A673 (cell line): ENCODE measurements around the gene C1orf115.

Experiments
- EZH2 ChIP-seq: fragments of 200-600 bp; sonication (generic); IDR thresholded peaks from 2 replicates; pipeline ENCODE4 v1.6.1; 2017; ENCODE audit warnings: borderline replicate concordance, low read depth, mild to moderate bottlenecking, mixed read lengths, antibody characterized with exemption, low read length; ENCODE audit not compliant: poor library complexity, severe bottlenecking
- TF ChIP-seq, protein P1 (sequence below): fragments of 300-800, 200-600 bp; sonication (generic); conservative IDR thresholded peaks from 2 replicates; pipeline ENCODE4 v1.5.1; 2017; ENCODE audit warnings: low read depth, mild to moderate bottlenecking, antibody characterized with exemption, low read length, moderate library complexity, mixed read lengths

DNA sequence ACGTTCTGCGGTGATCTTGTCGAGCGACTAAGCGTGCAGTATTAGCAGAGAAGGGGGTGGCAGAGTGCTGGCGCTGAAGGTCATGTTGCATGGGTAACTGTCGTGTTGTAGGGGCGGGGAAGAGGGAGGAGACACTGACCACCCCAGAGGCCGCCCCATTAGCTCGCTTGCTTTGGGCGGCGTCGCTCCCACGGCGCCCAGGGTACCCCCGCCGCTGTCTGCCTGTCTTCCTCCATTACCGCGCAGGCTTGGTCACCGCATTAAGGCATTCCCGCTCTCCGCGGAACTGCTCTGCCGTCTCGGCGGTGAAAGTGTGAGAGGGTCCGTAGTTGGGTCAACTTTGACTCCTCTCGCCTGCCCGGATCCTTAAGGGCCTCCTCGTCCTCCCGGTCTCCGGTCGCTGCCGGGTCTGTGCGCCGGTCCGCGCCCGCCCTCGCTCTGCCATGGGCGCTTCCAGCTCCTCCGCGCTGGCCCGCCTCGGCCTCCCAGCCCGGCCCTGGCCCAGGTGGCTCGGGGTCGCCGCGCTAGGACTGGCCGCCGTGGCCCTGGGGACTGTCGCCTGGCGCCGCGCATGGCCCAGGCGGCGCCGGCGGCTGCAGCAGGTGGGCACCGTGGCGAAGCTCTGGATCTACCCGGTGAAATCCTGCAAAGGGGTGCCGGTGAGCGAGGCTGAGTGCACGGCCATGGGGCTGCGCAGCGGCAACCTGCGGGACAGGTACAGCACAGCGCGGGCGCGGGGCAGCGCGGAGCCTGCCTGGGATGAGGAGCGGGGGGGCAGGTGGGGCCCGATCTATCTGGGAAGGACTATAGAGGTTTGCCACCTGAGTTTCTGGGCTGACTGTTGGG lies 58.1 kb downstream of the C1orf115 start, which contains the start of gene MTARC2:
- TF ChIP-seq, protein P1, sequence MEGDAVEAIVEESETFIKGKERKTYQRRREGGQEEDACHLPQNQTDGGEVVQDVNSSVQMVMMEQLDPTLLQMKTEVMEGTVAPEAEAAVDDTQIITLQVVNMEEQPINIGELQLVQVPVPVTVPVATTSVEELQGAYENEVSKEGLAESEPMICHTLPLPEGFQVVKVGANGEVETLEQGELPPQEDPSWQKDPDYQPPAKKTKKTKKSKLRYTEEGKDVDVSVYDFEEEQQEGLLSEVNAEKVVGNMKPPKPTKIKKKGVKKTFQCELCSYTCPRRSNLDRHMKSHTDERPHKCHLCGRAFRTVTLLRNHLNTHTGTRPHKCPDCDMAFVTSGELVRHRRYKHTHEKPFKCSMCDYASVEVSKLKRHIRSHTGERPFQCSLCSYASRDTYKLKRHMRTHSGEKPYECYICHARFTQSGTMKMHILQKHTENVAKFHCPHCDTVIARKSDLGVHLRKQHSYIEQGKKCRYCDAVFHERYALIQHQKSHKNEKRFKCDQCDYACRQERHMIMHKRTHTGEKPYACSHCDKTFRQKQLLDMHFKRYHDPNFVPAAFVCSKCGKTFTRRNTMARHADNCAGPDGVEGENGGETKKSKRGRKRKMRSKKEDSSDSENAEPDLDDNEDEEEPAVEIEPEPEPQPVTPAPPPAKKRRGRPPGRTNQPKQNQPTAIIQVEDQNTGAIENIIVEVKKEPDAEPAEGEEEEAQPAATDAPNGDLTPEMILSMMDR, result no peak
- TF ChIP-seq EZH2, result no peak
